HEK293T (cell line): ENCODE measurements around the gene MGLL.

Source experiments
- BHLHE40 ChIP-seq: fragments of 450-650 bp; IDR thresholded peaks from 2 replicates; pipeline ENCODE4 v1.6.1; 2016; ENCODE audit warnings: mild to moderate bottlenecking, moderate library complexity, borderline replicate concordance
- NFRKB ChIP-seq: fragments of 450-650 bp; IDR thresholded peaks from 2 replicates; pipeline ENCODE4 v1.6.1; 2016; ENCODE audit warnings: mild to moderate bottlenecking, moderate library complexity
- PKNOX1 ChIP-seq: fragments of 450-650 bp; IDR thresholded peaks from 2 replicates; pipeline ENCODE4 v1.6.1; 2016
- SUZ12 ChIP-seq: fragments of 450-650 bp; IDR thresholded peaks from 2 replicates; pipeline ENCODE4 v1.6.1; 2016; ENCODE audit warnings: mild to moderate bottlenecking
- ZNF384 ChIP-seq: fragments of 450-650 bp; IDR thresholded peaks from 2 replicates; pipeline ENCODE4 v1.6.1; 2016

- no peak for TF ChIP-seq SUZ12
- TF ChIP-seq NFRKB: no peak
- no peak for TF ChIP-seq BHLHE40
- no peak for TF ChIP-seq ZNF384
- TF ChIP-seq PKNOX1: no peak
These were observed 58.0 kb downstream of the MGLL start for GRCh38 chr3:127764301-127764700.
